ENCODE data around the gene NLRC3.
A peak's percentile ranks its signal among the peaks of the same experiment; 100 is the strongest.

NLRC3 gene

GRCh38 chr16:3553138-3553923, 23.9 kb downstream of the NLRC3 start:
- no peak overlapping the region for H3K4me2 ChIP-seq (ENCODE audit: low read length)
- H3K27me3 ChIP-seq (ENCODE audit: control insufficient read depth, insufficient read depth, low read length), result peaks cover 11% of the 10 kb centered on the region
- no peaks in the 10 kb centered on the region for H3K4me1 ChIP-seq (ENCODE audit: control insufficient read depth, insufficient read depth, low read length)
- H3K36me3 ChIP-seq (ENCODE audit: insufficient read depth, low read length), result no peaks in the 10 kb centered on the region
- no peak overlapping the region for H3K4me3 ChIP-seq (ENCODE audit: low read length)
- H3K9ac ChIP-seq (ENCODE audit: low read depth, low read length), result no peak overlapping the region
- H3K9me3 ChIP-seq (replicated peaks; ENCODE audit: low read length), result no peaks in the 10 kb centered on the region

- no peak overlapping the region for H3K4me2 ChIP-seq (ENCODE audit: low read length)
- no peaks in the 10 kb centered on the region for H3K9me3 ChIP-seq (replicated peaks; ENCODE audit: low read length)
- no peak overlapping the region for H3K4me3 ChIP-seq (ENCODE audit: low read length)
- peaks cover 4% of the 10 kb centered on the region for H3K27me3 ChIP-seq (ENCODE audit: control insufficient read depth, insufficient read depth, low read length)
- H3K4me1 ChIP-seq (ENCODE audit: control insufficient read depth, insufficient read depth, low read length), result no peaks in the 10 kb centered on the region
- H3K9ac ChIP-seq (ENCODE audit: low read depth, low read length), result no peak overlapping the region
- H3K36me3 ChIP-seq (ENCODE audit: insufficient read depth, low read length), result no peaks in the 10 kb centered on the region
Measured at GRCh38 chr16:3550851-3551847, 26.1 kb downstream of the NLRC3 start.

DNA sequence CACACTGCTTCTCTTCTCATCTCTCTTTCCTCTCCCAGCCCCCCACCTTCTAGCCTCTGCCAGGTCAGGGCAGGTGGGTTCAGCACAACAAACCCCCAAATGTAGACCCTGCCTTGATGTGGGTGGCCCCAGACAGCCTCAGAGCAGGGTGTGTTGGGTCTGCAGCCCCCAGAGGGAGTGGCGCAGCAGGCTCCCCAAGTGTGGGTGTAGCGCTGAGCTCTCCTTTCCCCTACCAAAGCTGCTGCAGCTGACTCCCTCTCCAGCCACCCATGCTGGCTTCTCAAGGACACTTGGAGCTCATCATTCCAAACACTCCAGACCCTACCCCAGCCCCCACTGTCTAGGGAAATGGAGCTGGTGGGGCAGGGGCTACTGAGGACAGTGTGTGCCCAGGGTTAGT, 27.3 kb downstream of the NLRC3 start:
- Histone ChIP-seq H3K4me1 (ENCODE audit: control insufficient read depth, insufficient read depth, low read length) (no peaks in the 10 kb centered on the region), H3K9me3 (replicated peaks; ENCODE audit: low read length) (no peaks in the 10 kb centered on the region), H3K4me3 (ENCODE audit: low read length) (no peak overlapping the region), H3K27me3 (ENCODE audit: control insufficient read depth, insufficient read depth, low read length) (peaks cover 4% of the 10 kb centered on the region), H3K36me3 (ENCODE audit: insufficient read depth, low read length) (no peaks in the 10 kb centered on the region), H3K4me2 (ENCODE audit: low read length) (no peak overlapping the region), H3K9ac (ENCODE audit: low read depth, low read length) (no peak overlapping the region)

- Histone ChIP-seq H3K27me3 (ENCODE audit: control insufficient read depth, insufficient read depth, low read length) (peaks cover 4% of the 10 kb centered on the region), H3K36me3 (ENCODE audit: insufficient read depth, low read length) (no peaks in the 10 kb centered on the region), H3K4me1 (ENCODE audit: control insufficient read depth, insufficient read depth, low read length) (no peaks in the 10 kb centered on the region), H3K9ac (ENCODE audit: low read depth, low read length) (no peak overlapping the region), H3K4me2 (ENCODE audit: low read length) (no peak overlapping the region), H3K4me3 (ENCODE audit: low read length) (no peak overlapping the region), H3K9me3 (replicated peaks; ENCODE audit: low read length) (no peaks in the 10 kb centered on the region)
Measured at GRCh38 chr16:3548859-3549258, 28.3 kb downstream of the NLRC3 start.

DNA sequence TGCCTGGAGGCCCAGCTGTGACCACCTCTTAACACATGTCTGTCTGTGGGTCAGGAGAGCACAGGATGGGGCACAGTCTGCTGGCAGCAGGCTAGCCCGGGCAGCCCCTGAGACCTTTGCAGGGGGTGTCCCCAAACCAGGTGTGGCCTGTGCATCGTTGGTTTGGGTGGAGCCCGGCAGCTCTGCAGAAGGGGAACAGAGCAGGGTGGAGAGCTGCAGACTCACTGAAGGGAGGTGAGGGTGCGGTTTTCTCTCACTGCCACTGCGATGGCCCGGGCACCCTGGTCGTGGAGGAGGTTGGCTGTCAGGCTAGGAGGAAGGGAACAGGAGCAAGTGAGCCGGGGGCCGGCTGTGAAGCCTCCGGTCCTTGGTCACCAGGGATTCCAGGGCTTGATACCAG, 28.8 kb downstream of the NLRC3 start:
- H3K9me3 ChIP-seq (replicated peaks; ENCODE audit: low read length), result no peaks in the 10 kb centered on the region
- no peak overlapping the region for H3K9ac ChIP-seq (ENCODE audit: low read depth, low read length)
- peaks cover 4% of the 10 kb centered on the region for H3K27me3 ChIP-seq (ENCODE audit: control insufficient read depth, insufficient read depth, low read length)
- no peak overlapping the region for H3K4me2 ChIP-seq (ENCODE audit: low read length)
- no peak overlapping the region for H3K4me3 ChIP-seq (ENCODE audit: low read length)
- no peaks in the 10 kb centered on the region for H3K4me1 ChIP-seq (ENCODE audit: control insufficient read depth, insufficient read depth, low read length)
- no peaks in the 10 kb centered on the region for H3K36me3 ChIP-seq (ENCODE audit: insufficient read depth, low read length)

DNA sequence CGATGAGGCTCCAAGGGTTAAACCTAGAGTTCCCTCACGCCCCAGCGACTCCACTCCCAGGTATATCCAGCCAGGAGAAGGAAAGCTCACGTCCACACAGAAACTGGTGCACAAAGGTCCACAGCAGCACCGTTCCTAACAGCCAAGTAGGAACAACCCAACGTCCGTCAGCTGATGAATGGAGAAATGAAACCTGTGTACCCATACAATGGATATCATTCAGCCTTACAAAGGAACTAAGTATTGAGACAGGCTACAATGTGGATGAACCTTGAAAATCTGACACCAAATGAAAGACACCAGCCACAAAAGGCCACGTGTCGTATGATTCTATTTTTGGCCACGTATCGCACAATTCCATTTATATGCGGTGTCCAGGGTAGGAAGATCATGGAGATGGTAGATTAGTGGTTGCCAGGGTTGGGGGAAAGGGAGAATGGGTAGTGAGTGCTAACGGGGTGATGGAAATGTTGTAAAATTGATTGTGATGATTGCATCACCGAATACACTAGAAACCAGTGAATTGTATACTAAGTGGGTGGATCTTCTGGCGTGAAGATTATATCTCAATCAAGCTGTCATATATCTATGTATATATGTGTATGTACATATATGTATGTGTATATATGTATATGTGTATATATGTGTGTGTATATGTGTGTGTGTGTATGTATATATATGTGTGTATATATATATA, 30.1 kb downstream of the NLRC3 start:
- Histone ChIP-seq H3K27me3 (ENCODE audit: control insufficient read depth, insufficient read depth, low read length) (peaks cover 4% of the 10 kb centered on the region), H3K9me3 (replicated peaks; ENCODE audit: low read length) (no peaks in the 10 kb centered on the region), H3K4me2 (ENCODE audit: low read length) (no peak overlapping the region), H3K36me3 (ENCODE audit: insufficient read depth, low read length) (no peaks in the 10 kb centered on the region), H3K4me1 (ENCODE audit: control insufficient read depth, insufficient read depth, low read length) (no peaks in the 10 kb centered on the region), H3K4me3 (ENCODE audit: low read length) (no peak overlapping the region), H3K9ac (ENCODE audit: low read depth, low read length) (no peak overlapping the region)

DNA sequence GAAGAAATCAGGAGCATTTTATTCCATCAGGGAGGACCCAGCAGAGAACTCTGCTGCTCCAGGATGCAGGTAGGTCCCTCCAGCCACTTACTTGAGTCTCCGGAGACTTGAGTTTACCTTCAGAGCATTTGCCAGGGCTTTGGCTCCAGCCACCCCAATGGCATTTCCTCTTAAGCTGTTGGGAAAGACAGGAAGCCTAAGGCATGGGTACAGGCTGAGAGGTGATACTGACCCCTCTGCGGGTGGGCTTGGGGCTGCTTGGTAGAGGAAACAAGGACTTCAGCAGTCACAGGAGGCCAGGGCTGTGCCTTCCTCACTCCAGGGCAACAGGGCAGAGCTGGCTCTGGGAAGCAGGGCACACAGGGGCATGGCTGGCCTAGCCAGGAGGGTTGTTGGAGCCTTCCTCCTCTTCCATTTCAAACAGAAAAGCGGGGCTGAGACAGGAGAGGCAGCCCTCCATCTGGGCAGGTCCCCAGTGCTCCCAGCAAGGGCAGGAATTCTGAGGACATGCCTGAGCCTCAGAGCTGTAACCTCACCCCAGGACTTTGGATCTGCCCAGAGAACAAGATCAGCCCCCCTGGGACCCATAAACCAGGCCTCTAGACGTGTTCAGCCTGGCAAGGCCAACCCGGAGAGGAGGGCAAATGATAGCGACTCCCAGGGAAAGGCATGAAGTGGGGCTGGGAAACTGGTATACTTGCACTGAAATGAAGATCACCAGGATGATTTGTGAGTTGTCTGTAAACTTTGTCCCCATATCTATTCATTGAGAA, 34.4 kb downstream of the NLRC3 start:
- H3K4me3 ChIP-seq (ENCODE audit: low read length), result no peak overlapping the region
- no peak overlapping the region for H3K9ac ChIP-seq (ENCODE audit: low read depth, low read length)
- no peaks in the 10 kb centered on the region for H3K4me1 ChIP-seq (ENCODE audit: control insufficient read depth, insufficient read depth, low read length)
- H3K27me3 ChIP-seq (ENCODE audit: control insufficient read depth, insufficient read depth, low read length), result no peaks in the 10 kb centered on the region
- no peak overlapping the region for H3K4me2 ChIP-seq (ENCODE audit: low read length)
- H3K36me3 ChIP-seq (ENCODE audit: insufficient read depth, low read length), result no peaks in the 10 kb centered on the region
- H3K9me3 ChIP-seq (replicated peaks; ENCODE audit: low read length), result no peaks in the 10 kb centered on the region

DNA sequence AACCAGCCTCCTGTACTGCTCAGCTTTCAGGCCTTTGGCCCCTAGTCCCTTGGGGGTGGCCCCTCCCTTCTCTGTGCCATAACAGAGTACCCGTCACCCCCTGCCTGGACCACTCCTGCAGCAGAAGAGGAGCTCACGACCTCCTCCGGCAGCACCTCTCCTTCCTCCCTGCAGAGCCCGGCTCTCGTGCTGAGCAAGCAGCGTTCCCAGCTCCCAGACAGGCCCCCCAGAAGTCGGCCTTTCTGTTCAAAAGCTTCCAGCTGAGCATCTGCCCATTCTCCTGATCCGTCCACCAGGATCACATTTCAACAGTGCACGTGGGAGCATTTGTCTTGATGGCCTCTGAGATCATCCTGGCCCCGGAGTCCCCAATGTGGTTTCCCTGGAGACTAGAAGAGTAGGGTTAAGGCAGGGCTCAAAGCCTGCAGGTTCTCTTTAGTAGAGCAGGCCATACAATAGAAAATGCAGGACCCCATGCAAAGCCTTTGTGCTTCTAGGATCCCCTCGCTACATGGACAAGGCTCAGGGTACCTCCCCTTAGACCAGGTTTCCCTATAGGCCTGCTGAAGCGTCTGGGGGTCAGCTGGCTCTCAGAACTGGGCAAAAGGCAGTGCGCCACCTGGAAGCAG, 35.6 kb downstream of the NLRC3 start:
- Histone ChIP-seq H3K36me3 (ENCODE audit: insufficient read depth, low read length) (no peaks in the 10 kb centered on the region), H3K9me3 (replicated peaks; ENCODE audit: low read length) (no peaks in the 10 kb centered on the region), H3K9ac (ENCODE audit: low read depth, low read length) (no peak overlapping the region), H3K4me2 (ENCODE audit: low read length) (no peak overlapping the region), H3K27me3 (ENCODE audit: control insufficient read depth, insufficient read depth, low read length) (no peaks in the 10 kb centered on the region), H3K4me3 (ENCODE audit: low read length) (no peak overlapping the region), H3K4me1 (ENCODE audit: control insufficient read depth, insufficient read depth, low read length) (peaks cover 4% of the 10 kb centered on the region)

GRCh38 chr16:3538222-3538621, 39.0 kb downstream of the NLRC3 start:
- H3K36me3 ChIP-seq (ENCODE audit: insufficient read depth, low read length), result peaks cover 17% of the 10 kb centered on the region
- H3K9me3 ChIP-seq (replicated peaks; ENCODE audit: low read length), result no peaks in the 10 kb centered on the region
- no peak overlapping the region for H3K4me2 ChIP-seq (ENCODE audit: low read length)
- peaks cover 10% of the 10 kb centered on the region for H3K4me1 ChIP-seq (ENCODE audit: control insufficient read depth, insufficient read depth, low read length)
- H3K4me3 ChIP-seq (ENCODE audit: low read length), result no peak overlapping the region
- no peaks in the 10 kb centered on the region for H3K27me3 ChIP-seq (ENCODE audit: control insufficient read depth, insufficient read depth, low read length)
- no peak overlapping the region for H3K9ac ChIP-seq (ENCODE audit: low read depth, low read length)

DNA sequence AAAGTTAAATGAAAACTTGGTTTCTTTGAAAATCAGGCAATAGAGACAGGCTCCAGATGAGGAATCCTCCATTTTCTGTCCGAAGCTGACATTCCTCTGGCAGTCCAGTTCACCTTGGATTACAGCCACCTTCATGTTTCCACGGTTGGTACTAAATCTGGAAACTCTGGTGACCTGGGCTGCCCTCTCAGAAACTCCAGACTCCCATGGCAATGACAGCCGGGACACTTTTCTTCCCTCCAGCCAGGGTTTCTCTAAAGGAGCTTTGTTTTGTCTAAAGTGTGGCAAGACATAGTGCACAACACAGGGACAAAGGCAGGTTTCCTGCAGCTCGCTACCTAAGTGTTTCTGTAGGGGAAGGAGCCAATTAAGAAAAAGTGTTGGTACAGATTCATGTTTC, 40.4 kb downstream of the NLRC3 start:
- Histone ChIP-seq H3K9ac (ENCODE audit: low read depth, low read length) (no peak overlapping the region), H3K36me3 (ENCODE audit: insufficient read depth, low read length) (peaks cover 24% of the 10 kb centered on the region), H3K4me2 (ENCODE audit: low read length) (peak overlapping the region; percentile 9), H3K4me1 (ENCODE audit: control insufficient read depth, insufficient read depth, low read length) (peaks cover 10% of the 10 kb centered on the region), H3K9me3 (replicated peaks; ENCODE audit: low read length) (no peaks in the 10 kb centered on the region), H3K4me3 (ENCODE audit: low read length) (no peak overlapping the region), H3K27me3 (ENCODE audit: control insufficient read depth, insufficient read depth, low read length) (no peaks in the 10 kb centered on the region)
